Measurements from ENCODE around the gene HCFC1. TPM values are rescaled to one million over a fixed set of nuclear protein-coding genes. Genes with fewer than 3 reads are reported as not detected.

The HCFC1 gene
- total and polyA plus RNA-seq, 9 of the 15 experiments (the other 6 are each of a cell fraction or from before 2014, with no cell fraction given), result 2.8 to 133 (median 17.1) TPM

GRCh38 chrX:153897899-153898298, 73.7 kb downstream of the HCFC1 start (continued):
- TF ChIP-seq FOXP4 (CRISPR knock-in tag; IDR thresholded peaks at IDR 0.05; ENCODE audit: borderline replicate concordance) (no peak), ZNF232 (CRISPR knock-in tag; IDR thresholded peaks at IDR 0.05) (no peak), RBM39 (optimal IDR thresholded peaks at IDR 0.05; ENCODE audit: low read depth, low read length) (no peak), NR2F6 (CRISPR knock-in tag; IDR thresholded peaks at IDR 0.05) (no peak), REST (IDR thresholded peaks at IDR 0.05; ENCODE audit: borderline replicate concordance) (no peak), REST (CRISPR knock-in tag; IDR thresholded peaks at IDR 0.05; ENCODE audit: low read depth) (no peak), MTF1 (CRISPR knock-in tag; IDR thresholded peaks at IDR 0.05; ENCODE audit: borderline replicate concordance) (no peak)
